Tibial artery (tissue), 4 donors: ENCODE measurements around the gene GEMIN4.
A peak's percentile ranks its signal among the peaks of the same experiment; 100 is the strongest.
"Not testable (repeated sequence)": the region's sequence is repeated elsewhere in the genome, so short reads cannot be mapped to it uniquely, and the experiment has no call there.

ENCODE experiments used
- DNase-seq, 2 donors: peaks; one replicate each; pipeline ENCODE4 v3.0.0-alpha.2; 2019
- H3K27ac ChIP-seq, 2 donors: fragments of 200-600 bp; sonication (generic) in 1 of 2; 1 replicate in 1 of 2; 2 replicates in 1 of 2; pipeline ENCODE4 v1.5.1; 2018 to 2019; ENCODE audit warnings: mild to moderate bottlenecking in 1 of 2
- H3K27me3 ChIP-seq, 2 donors: fragments of 200-600 bp; sonication (generic) in 1 of 2; one replicate each; pipeline versions ENCODE4 v1.5.1 to v1.6.0; 2016 to 2019
- H3K36me3 ChIP-seq, 3 donors: fragments of 200-600 bp; sonication (generic) in 2 of 3; one replicate each; pipeline ENCODE4 v1.5.1; 2016 to 2019; ENCODE audit warnings: mild to moderate bottlenecking in 2 of 3
- H3K4me1 ChIP-seq, 4 donors: fragments of 200-600 bp; sonication (generic) in 2 of 4; 1 replicate in 3 of 4; 2 replicates in 1 of 4; pipeline ENCODE4 v1.5.1; 2016 to 2019
- H3K4me3 ChIP-seq, 2 donors: fragments of 200-600 bp; sonication (generic) in 1 of 2; 1 replicate in 1 of 2; 2 replicates in 1 of 2; pipeline ENCODE4 v1.5.1; 2018 to 2019; ENCODE audit warnings: mild to moderate bottlenecking in 2 of 2
- H3K9me3 ChIP-seq, 3 donors: fragments of 200-600 bp; sonication (generic) in 1 of 3; one replicate each; pipeline ENCODE4 v1.5.1; 2016 to 2019
- CTCF ChIP-seq, 2 experiments: fragments of 200-600 bp in 1 of 2; fragments of 450-650 bp in 1 of 2; IDR thresholded peaks; one replicate each; pipeline ENCODE4 v1.5.1; 2017 to 2019; ENCODE audit warnings: antibody characterized with exemption in 2 of 2, mild to moderate bottlenecking in 1 of 2, moderate library complexity in 1 of 2
- intact Hi-C: fragments of 100-400 bp; cut with DNase I; formaldehyde crosslinking; loops from one replicate; pipeline ENCODE4 v1.15.0; 2023; ENCODE audit warnings: low total_unique reads

The GEMIN4 gene

GRCh38 chr17:792277-792676 lies 40.2 kb upstream of the GEMIN4 start:
- H3K27ac ChIP-seq, result no peak overlapping the region
- no peak for DNase-seq
- intact Hi-C loops, result no loop called here
- H3K4me1 ChIP-seq, result peaks cover 0 to 24% (median 9%) of the 10 kb centered on the region in 4 donors
- no peaks in the 10 kb centered on the region for H3K9me3 ChIP-seq
- peaks cover 33 to 54% (median 48%) of the 10 kb centered on the region in 3 donors for H3K36me3 ChIP-seq
- H3K4me3 ChIP-seq, result no peak overlapping the region
- TF ChIP-seq CTCF (IDR thresholded peaks at IDR 0.05), result no peak
- no peaks in the 10 kb centered on the region for H3K27me3 ChIP-seq

GRCh38 chr17:791829-792228 lies 39.8 kb upstream of the GEMIN4 start:
- Histone ChIP-seq H3K27ac (no peak overlapping the region), H3K36me3 (peaks cover 33 to 56% (median 48%) of the 10 kb centered on the region in 3 donors), H3K4me1 (peaks cover 0 to 24% (median 9%) of the 10 kb centered on the region in 4 donors), H3K9me3 (no peaks in the 10 kb centered on the region), H3K4me3 (no peak overlapping the region), H3K27me3 (no peaks in the 10 kb centered on the region)
- intact Hi-C loops, result no loop called here
- DNase-seq, result peak in 1 of 2 donors; percentile 63
- TF ChIP-seq CTCF (IDR thresholded peaks at IDR 0.05), result no peak

GRCh38 chr17:790874-791247 lies 38.8 kb upstream of the GEMIN4 start:
- Histone ChIP-seq H3K4me1 (peaks cover 0 to 24% (median 8%) of the 10 kb centered on the region in 4 donors), H3K36me3 (peaks cover 33 to 63% (median 48%) of the 10 kb centered on the region in 3 donors)
- H3K27me3 ChIP-seq, intact Hi-C loops, H3K9me3 ChIP-seq, H3K27ac ChIP-seq, H3K4me3 ChIP-seq: not testable (repeated sequence)
- DNase-seq, result peak; percentile 14 to 33

GRCh38 chr17:789931-790873 lies 38.1 kb upstream of the GEMIN4 start:
- H3K27me3 ChIP-seq, H3K9me3 ChIP-seq, intact Hi-C loops, H3K4me3 ChIP-seq: not testable (repeated sequence)
- Histone ChIP-seq H3K4me1 (peaks cover 0 to 17% (median 5%) of the 10 kb centered on the region in 4 donors), H3K36me3 (peaks cover 33 to 63% (median 48%) of the 10 kb centered on the region in 3 donors), H3K27ac (peak overlapping the region in 1 of 2 donors; percentile 37)
- peak; percentile 16 to 67 for DNase-seq

- DNase-seq, result peak; percentile 0 to 34
- peaks cover 33 to 63% (median 48%) of the 10 kb centered on the region in 3 donors for H3K36me3 ChIP-seq
- intact Hi-C loops, result no loop called here
Measured at GRCh38 chr17:789160-789840, 37.2 kb upstream of the GEMIN4 start.

GRCh38 chr17:788551-788950 lies 36.5 kb upstream of the GEMIN4 start:
- TF ChIP-seq CTCF (IDR thresholded peaks at IDR 0.05), result no peak
- no peaks in the 10 kb centered on the region for H3K9me3 ChIP-seq
- peak in 1 of 2 donors; percentile 42 for DNase-seq
- H3K27me3 ChIP-seq, result no peaks in the 10 kb centered on the region
- no peak overlapping the region for H3K4me3 ChIP-seq
- peaks cover 33 to 63% (median 48%) of the 10 kb centered on the region in 3 donors for H3K36me3 ChIP-seq
- H3K4me1 ChIP-seq, result peaks cover 0 to 14% (median 3%) of the 10 kb centered on the region in 4 donors
- no peak overlapping the region for H3K27ac ChIP-seq
- intact Hi-C loops, result no loop called here

More at GRCh38 chr17:789160-789840, 37.2 kb upstream of the GEMIN4 start:
- H3K4me1 ChIP-seq, result peaks cover 0 to 10% (median under 1%) of the 10 kb centered on the region in 4 donors
- H3K9me3 ChIP-seq, result no peaks in the 10 kb centered on the region
- no peak overlapping the region for H3K4me3 ChIP-seq
- no peak for TF ChIP-seq CTCF (IDR thresholded peaks at IDR 0.05)
- H3K27ac ChIP-seq, result peak overlapping the region in 1 of 2 donors; percentile 37
- no peaks in the 10 kb centered on the region for H3K27me3 ChIP-seq
